PFSK-1 (cell line): ENCODE results near the gene HEPACAM.

Experiments
- FOXP2 ChIP-seq: optimal IDR thresholded peaks from 2 replicates; pipeline ENCODE3; 2011; ENCODE audit warnings: borderline replicate concordance, control low read depth, inconsistent platforms; ENCODE audit not compliant: insufficient read depth; ENCODE audit errors: extremely low read length, extremely low read depth
- TAF1 ChIP-seq: IDR thresholded peaks from 2 replicates; pipeline ENCODE4 v1.6.1; 2012; ENCODE audit warnings: low read length, control low read depth, borderline replicate concordance; ENCODE audit not compliant: insufficient read depth
- TF ChIP-seq, protein P1 (sequence below), 2 experiments: IDR thresholded peaks; 2 replicates each; pipeline versions ENCODE4 v1.6.1 to v1.8.0; 2011 to 2012; ENCODE audit warnings: low read depth in 2 of 2, low read length in 2 of 2, control low read depth in 1 of 2, inconsistent platforms in 1 of 2, mild to moderate bottlenecking in 1 of 2, moderate library complexity in 1 of 2; ENCODE audit not compliant: insufficient read depth in 1 of 2

DNA sequence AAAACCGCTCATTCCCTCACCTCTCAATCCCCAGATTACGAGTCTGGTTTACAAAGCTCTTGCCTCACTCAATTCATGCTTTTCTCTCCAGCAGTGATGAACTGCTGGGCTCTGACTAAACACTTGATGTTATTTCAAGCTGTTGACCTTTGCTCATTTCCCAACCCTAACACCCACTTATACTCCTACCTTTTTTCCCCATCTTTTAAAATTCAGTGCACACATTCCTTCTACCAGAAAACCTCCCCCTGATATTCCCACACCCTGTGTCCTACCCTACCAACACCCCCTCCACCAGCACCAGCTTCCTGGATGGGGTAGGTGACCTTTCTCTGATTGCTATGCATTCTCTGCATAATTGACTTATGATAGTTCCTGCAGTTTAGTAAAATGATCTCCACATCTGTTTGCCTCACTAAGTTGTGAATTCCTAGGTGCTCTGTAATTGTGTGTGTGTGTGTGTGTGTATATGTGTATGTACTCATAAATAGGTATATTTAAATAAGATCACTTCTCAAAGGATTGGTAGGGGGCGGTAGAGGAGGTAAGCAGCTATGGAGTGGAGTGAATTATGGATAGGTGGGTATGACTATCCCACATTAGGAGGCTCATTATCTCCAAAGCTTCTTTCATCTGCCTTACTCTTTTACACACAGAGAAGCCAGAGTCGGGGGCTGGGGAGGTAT is 842 bp downstream of the HEPACAM start:
- TF ChIP-seq, protein P1, sequence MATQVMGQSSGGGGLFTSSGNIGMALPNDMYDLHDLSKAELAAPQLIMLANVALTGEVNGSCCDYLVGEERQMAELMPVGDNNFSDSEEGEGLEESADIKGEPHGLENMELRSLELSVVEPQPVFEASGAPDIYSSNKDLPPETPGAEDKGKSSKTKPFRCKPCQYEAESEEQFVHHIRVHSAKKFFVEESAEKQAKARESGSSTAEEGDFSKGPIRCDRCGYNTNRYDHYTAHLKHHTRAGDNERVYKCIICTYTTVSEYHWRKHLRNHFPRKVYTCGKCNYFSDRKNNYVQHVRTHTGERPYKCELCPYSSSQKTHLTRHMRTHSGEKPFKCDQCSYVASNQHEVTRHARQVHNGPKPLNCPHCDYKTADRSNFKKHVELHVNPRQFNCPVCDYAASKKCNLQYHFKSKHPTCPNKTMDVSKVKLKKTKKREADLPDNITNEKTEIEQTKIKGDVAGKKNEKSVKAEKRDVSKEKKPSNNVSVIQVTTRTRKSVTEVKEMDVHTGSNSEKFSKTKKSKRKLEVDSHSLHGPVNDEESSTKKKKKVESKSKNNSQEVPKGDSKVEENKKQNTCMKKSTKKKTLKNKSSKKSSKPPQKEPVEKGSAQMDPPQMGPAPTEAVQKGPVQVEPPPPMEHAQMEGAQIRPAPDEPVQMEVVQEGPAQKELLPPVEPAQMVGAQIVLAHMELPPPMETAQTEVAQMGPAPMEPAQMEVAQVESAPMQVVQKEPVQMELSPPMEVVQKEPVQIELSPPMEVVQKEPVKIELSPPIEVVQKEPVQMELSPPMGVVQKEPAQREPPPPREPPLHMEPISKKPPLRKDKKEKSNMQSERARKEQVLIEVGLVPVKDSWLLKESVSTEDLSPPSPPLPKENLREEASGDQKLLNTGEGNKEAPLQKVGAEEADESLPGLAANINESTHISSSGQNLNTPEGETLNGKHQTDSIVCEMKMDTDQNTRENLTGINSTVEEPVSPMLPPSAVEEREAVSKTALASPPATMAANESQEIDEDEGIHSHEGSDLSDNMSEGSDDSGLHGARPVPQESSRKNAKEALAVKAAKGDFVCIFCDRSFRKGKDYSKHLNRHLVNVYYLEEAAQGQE (IDR thresholded peaks at IDR 0.05; ENCODE audit: insufficient read depth in 1 of 2, low read depth in 2 of 2, low read length in 2 of 2) = no peak
- TF ChIP-seq TAF1 = no peak
- TF ChIP-seq FOXP2 = no peak
